KOPT-K1 (cell line): ENCODE data around the gene SPIN2A.
"Not testable (repeated sequence)": the region's sequence is repeated elsewhere in the genome, so short reads cannot be mapped to it uniquely, and the experiment has no call there.

Experiments
- H3K27ac ChIP-seq: fragments of 200-600 bp; sonication (generic); 2 replicates; pipeline ENCODE4 v1.5.1; 2016; ENCODE audit warnings: antibody characterized with exemption, mild to moderate bottlenecking, low read depth, low read length; ENCODE audit not compliant: poor library complexity, severe bottlenecking
- H3K36me3 ChIP-seq: fragments of 200-600 bp; sonication (generic); 2 replicates; pipeline ENCODE4 v1.5.1; 2017; ENCODE audit warnings: antibody characterized with exemption, mild to moderate bottlenecking, low read length, moderate library complexity; ENCODE audit not compliant: insufficient read depth
- H3K9me3 ChIP-seq: fragments of 200-600 bp; sonication (generic); 2 replicates; pipeline ENCODE4 v1.5.1; 2017; ENCODE audit warnings: antibody characterized with exemption, low read length, mild to moderate bottlenecking; ENCODE audit not compliant: insufficient read depth, poor library complexity, severe bottlenecking

Gene SPIN2A

GRCh38 chrX:57121162-57121755 is 15.9 kb downstream of the SPIN2A start, which contains the start of gene SPIN2B:
SPIN2B (minus strand) TSS chrX:57121548.
- Histone ChIP-seq H3K36me3 (peaks cover 10% of the 10 kb centered on the region; the same call in 1 of the 2 replicates), H3K9me3 (no peaks in the 10 kb centered on the region), H3K27ac (peak within 1 kb of the TSS; percentile 76)

DNA sequence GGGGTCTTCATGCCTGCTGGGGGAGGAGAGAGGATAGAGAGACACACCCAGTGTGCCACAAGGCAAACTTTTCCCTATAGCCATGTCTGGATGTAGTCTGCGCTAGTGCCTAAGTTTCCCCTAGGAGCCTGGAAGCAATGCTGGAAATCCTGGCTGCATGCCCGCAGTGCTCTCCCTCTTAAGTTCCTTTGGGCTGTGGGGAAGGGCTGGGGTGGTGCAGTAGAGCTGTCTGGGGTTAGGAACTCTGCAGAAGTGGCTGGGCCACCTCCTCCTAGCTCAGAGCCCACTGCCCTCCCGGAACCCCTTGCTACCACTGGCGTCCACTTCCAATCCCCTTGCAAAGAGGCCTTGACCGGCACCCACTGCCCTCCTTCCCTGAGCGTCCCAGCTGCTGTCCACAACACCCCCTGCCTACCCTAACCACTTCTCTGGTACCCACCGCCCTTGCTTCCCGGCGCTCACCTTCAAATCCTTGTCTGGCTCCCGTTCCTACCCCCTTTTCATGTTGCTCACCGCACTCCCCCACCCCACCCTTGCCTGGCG is 16.5 kb downstream of the SPIN2A start:
- not testable (repeated sequence) for H3K36me3 ChIP-seq, H3K9me3 ChIP-seq
- peak overlapping the region; percentile 76 for H3K27ac ChIP-seq

DNA sequence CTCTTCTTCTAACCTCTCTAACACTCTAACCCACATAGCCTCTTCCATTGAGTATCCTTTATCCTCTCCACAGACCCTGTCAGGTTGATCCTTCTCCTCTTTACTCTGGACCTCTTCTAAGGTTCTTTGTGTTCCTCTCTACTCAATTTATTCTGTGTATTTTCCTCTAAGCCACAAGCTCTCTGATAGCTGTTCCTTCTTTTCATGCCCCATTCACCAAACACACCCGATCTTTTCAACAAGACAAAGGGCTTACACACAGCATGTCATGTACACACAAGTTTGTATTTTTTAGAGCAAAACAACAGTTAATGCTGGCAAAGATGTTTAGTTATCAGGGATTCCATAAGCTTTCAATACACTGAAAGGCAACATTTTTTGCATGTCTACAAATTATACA is 17.8 kb downstream of the SPIN2A start:
- H3K27ac ChIP-seq = no peak overlapping the region
- peaks cover 10% of the 10 kb centered on the region; the same call in 1 of the 2 replicates for H3K36me3 ChIP-seq
- no peaks in the 10 kb centered on the region for H3K9me3 ChIP-seq

GRCh38 chrX:57117566-57117965 is 19.6 kb downstream of the SPIN2A start:
- not testable (repeated sequence) for H3K36me3 ChIP-seq, H3K27ac ChIP-seq, H3K9me3 ChIP-seq

DNA sequence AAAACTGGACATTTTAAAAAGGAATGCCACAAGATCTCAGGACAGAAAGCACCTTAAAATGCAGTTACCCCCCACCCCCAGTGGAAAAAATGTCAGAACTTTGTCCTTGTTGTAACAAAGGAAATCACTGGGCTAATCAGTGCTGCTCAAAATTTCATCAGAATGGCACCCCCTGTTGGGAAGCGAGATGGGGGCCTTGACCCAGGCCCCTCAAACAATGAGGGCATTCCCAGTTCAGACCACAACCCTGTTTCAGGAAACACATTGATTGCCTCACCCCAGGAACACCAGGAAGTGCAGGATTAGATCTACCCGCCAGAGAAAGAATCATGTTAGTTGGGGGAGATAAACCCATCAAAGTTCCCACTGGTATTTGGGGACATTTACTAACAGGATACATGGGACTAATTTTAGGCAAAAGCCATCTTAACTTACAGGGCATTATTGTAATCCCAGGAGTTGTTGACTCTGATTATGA is 32.2 kb downstream of the SPIN2A start:
- Histone ChIP-seq H3K27ac (no peak overlapping the region), H3K36me3 (0 out of 2 replicates have a peak, but pooled peaks cover 8% of the 10 kb centered on the region), H3K9me3 (peaks cover 8% of the 10 kb centered on the region)

DNA sequence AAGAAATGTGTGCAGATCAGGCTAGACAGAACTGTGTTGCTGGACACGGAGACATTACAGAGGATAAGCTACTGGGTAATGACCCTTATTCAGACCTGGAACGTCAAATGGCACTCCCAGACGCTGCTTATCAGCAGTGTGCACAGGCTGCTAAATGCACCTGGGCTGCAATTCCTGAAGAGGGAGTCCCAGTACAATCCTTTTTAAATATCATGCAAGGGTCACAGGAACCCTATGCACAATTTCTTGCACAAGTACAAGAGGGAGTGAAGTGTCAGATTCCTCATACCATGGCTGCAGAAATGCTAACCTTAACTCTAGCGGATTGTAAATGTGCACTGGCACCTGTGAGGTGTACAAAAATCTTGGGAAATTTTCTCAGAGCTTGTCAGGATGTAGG is 32.8 kb downstream of the SPIN2A start:
- 0 out of 2 replicates have a peak, but pooled peaks cover 8% of the 10 kb centered on the region for H3K36me3 ChIP-seq
- no peak overlapping the region for H3K27ac ChIP-seq
- H3K9me3 ChIP-seq = peaks cover 9% of the 10 kb centered on the region

DNA sequence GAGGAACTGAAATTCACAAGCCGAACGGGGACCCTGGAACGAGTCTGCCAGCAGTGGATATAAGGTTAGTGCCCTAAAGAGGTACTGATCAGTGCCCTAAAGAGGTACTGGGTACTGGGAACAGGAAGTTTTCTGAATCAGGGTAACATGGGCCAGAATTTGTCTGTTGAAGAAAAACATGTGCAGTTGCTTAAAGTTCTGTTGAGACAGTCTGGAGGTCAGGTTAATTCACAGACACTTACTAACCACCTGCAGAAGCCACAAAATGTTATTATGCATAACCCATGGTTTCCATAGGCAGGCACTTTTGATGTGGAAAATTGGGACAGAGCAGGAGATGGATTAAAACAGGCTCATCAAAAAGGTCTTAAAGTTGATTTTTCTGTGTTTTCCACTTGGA is 33.7 kb downstream of the SPIN2A start:
- peak overlapping the region; percentile 44 for H3K27ac ChIP-seq
- H3K9me3 ChIP-seq = peaks cover 14% of the 10 kb centered on the region

GRCh38 chrX:57102918-57103317 is 34.3 kb downstream of the SPIN2A start:
- H3K9me3 ChIP-seq = peaks cover 14% of the 10 kb centered on the region
- peak overlapping the region; percentile 44 for H3K27ac ChIP-seq
- H3K36me3 ChIP-seq = not testable (repeated sequence)

More for the DNA sequence above, 33.7 kb downstream of the SPIN2A start:
- H3K36me3 ChIP-seq = 0 out of 2 replicates have a peak, but pooled peaks cover 8% of the 10 kb centered on the region
